Non-pigmented ciliary epithelial cell (primary cell): ENCODE results near the gene CIB1.
"Not testable (repeated sequence)": the region's sequence is repeated elsewhere in the genome, so short reads cannot be mapped to it uniquely, and the experiment has no call there.

ENCODE experiments used
- DNase-seq: peaks from one replicate; pipeline ENCODE4 v3.0.0-alpha.2; 2010; ENCODE audit warnings: low read depth

Gene CIB1

DNA sequence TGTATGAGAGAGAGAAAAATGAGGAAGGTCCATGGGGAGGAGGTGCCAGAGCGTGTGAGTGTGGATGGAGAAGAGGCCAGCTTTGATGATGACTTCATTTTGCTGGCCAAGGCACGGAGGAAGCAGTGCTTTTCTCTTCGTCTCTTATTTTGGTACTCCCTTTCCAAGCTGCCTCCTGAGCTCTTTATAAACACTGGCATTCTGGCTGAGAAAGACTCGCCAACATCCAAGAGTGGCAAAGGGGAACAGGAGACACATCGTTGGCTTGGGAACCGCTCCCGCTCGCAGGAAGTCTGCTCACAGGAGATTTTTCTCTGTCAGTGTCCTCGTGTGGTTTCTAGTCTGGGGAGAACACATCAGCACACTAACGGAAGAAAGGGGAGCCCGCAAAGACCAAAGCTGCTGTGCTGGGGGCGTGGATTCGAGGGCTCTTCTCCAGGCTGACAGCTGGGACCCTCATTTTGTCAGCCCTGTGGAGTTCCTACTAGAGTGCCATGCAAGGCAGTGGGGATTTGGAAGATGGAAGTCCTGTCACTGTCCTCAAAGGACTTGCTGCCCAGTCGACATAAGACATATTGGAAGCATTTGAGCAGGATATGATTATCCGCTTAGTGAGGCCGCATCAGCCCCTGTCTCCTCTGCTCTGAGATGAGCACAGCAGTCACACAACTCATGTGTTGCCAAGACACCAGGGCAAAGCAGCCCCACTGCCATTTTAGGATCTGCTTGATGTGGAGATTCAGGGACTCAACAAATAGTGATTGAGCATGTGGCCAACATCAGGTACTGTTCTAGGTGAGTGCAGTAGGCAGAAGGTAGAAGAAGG is 40.6 kb downstream of the CIB1 start:
- DNase-seq: no peak

DNA sequence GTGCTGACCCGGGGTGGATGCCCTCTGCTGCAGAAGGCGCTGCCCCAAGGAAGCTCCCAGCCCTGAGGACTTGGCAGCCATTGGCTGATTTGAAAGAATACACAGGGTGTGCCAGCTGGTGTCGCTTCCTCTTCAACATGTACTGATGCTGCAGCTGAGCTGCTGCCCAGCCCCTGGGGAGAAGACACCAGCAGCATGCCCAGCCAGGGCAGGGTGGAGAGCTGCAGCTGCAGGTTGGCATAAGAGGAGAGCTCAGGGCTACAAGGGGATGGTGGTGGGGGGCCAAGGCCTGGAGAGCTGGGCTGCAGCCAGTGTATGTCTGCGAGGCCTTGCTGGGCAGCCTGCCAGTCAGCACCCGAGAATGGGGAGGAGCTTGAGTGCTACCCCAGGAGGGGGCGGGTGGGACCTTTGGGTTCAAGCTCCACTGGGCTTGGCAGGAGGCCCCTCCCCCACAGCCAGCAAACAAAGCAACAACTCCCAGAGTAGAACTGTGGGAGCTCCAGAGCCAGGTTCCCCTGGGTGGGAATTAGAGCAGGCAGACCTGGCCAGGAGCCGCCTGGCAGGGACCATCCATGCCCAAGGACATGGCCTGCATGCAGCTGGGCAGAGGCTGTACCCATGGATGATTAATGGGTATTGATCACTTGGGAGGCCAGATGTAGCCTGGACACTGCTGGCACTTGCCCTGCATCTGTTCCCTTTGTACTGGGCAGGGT is 41.8 kb downstream of the CIB1 start:
- DNase-seq: no peak

DNA sequence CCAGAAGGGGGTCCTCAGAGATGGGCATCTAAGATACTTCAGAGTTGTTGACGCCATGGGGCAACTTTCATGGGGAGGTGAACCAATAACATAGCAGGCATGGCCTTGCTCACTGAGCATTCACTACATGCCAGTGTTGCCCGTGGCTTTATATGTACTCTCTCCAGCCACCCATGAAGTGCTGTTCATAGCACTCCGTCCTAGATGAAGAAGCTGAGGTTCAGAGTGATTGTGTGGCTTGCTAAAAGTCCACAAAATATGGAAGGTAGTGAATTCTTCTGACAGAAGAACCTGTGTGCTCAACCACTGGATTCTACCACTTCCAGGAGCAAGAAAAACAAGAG is 42.4 kb downstream of the CIB1 start:
- no peak for DNase-seq

GRCh38 chr15:90190606-90191343 is 43.0 kb downstream of the CIB1 start:
- DNase-seq: no peak

- no peak for DNase-seq
Measured at GRCh38 chr15:90189781-90190467, 43.8 kb downstream of the CIB1 start.

GRCh38 chr15:90188914-90189748 is 44.6 kb downstream of the CIB1 start:
- DNase-seq: no peak

GRCh38 chr15:90188065-90188464 is 45.7 kb downstream of the CIB1 start:
- DNase-seq: not testable (repeated sequence)

DNA sequence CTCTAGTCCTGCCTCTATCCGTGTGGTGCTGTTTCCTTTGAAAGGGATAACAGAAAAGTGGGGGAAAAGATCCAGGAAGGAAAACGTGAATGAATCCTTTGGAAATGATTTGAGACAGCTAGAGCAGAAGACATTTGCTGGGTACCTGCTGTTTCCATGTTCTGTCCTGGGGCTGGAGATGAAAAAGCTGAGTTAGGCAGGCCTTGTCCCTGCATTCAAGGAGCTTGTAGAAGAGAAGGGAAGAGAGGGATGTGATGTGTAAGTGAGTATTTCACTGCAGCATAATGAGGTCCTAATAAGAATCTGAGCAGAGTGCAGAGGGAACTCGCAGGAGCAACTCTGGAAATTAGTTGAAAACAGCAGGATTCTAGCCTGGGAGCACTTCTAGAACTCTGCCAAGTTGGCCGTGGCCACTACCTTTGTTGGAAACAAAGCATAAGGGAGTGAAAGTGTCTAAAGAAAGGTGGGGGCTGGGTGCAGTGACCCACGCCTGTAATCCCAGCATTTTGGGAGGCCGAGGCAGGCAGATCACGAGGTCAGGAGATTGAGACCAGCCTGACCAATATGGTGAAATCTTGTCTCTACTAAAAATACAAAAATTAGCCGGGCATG is 46.4 kb downstream of the CIB1 start:
- DNase-seq: no peak

DNA sequence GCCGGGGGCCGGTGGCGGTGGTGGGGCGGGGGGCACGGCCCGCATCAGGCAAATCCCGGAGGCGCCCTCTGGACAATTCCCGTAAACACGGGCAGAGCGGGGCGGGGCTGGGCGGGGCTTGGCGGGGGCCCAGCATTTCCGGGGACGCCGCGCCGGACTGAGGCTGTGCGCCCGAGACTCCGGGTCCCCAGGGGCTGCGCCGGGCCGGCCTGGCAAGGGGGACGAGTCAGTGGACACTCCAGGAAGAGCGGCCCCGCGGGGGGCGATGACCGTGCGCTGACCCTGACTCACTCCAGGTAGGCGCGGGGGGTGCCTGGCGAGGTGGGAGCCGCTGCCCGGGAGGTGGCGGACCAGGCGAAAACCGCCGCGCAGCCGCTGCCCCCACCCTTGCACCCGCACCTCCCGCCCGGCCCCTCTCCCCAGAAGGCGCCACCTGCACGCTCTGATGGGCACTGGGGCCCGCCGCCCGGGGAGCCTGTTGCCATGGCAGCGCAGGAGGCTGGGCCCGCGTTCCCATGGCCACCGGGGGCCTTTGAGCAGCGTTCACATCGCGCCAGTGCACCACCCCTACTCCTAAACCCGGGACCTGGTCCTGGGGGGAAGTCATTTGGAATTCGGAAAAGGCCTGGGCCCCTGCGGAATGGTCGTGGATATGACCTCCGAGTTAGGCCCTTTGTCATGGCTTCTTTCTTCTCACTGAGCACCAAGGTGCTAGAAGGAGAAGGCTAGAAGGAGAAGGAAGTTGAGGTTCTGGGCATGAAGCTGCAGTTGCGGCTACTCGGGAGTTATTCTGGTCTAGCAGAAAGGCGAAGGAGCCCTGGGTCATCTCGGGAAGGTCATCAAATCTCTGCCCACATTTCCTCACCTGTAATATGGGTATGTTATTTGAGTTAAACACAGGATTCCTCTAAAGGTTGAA is 48.7 kb downstream of the CIB1 start:
- DNase-seq: no peak

DNA sequence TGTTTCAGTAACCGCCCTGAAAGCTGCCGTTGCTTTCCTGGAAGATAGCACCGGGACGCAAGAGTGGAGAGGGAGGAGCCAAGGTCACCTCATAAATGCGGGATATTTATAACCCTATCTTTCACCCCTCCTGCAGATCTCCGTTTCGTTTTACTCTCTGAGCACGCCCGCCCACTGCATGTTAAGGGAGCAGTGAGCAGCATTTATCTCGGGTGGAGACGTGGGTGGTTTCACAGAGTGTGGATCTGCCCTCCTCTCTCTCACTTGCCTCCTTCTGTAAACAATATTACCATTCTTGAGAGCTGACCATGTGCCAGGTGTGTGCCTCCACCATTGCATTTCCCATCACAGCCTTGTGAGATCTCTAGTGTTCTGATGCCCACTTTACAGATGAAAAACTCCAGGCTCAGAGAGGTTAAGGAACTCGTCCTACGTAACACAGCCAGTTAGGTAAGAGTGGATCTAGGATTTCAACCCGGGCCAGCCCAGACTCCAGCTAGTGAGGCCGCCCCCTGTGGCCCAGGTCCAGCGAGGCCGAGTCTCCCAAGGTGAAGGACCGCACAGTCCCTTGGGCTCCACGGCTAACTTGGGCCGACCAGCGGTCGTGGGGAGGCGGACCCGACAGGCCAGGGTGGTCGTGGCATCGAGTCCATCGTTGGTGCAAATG is 49.5 kb downstream of the CIB1 start:
- no peak for DNase-seq

DNA sequence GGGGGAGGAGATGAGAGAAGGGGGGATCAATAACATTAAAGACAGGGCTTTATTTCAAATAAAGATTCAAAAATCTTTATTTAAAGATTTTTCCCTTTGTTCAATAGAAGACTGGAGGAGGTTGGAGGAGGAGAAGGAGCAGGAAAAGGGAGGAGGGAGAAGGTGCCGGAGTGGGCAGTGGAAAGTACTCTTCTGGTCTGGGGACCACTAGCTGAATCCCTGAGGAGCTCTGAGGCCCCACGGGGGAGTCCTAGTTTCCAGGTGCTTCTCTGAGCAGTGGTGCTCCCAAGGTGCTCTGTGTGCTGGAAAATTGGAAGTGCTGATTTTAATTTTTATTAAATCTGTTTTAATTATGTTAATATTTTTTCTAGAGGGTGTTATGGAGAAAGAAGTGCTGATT is 52.0 kb downstream of the CIB1 start:
- DNase-seq: no peak
